Measurements from ENCODE around the gene FOS. TPM values are rescaled to one million over a fixed set of nuclear protein-coding genes. Genes with fewer than 3 reads are reported as not detected.
"Not testable (repeated sequence)": the region's sequence is repeated elsewhere in the genome, so short reads cannot be mapped to it uniquely, and the experiment has no call there.

Gene FOS
- total RNA-seq, 1 donor from 2014 or later, result 29.6 TPM

GRCh38 chr14:75299059-75299458, 20.4 kb downstream of the FOS start:
- intact Hi-C loops (cut with micrococcal nuclease), result no loop called here

GRCh38 chr14:75299576-75299975, 20.9 kb downstream of the FOS start:
- Mint-ChIP-seq H3K36me3 (ENCODE audit: low read depth) (no peaks in the 10 kb centered on the region), H3K4me1 (peaks cover 39% of the 10 kb centered on the region), H3K27ac (no peak overlapping the region), H3K4me3 (no peak overlapping the region), H3K27me3 (peaks cover 3% of the 10 kb centered on the region), H3K9me3 (no peaks in the 10 kb centered on the region)
- no peak for DNase-seq
- intact Hi-C loops (cut with micrococcal nuclease), result no loop called here

More at GRCh38 chr14:75299059-75299458, 20.4 kb downstream of the FOS start:
- Mint-ChIP-seq H3K36me3 (ENCODE audit: low read depth) (no peaks in the 10 kb centered on the region), H3K27me3 (peaks cover 3% of the 10 kb centered on the region), H3K4me3 (no peak overlapping the region), H3K27ac (no peak overlapping the region), H3K9me3 (no peaks in the 10 kb centered on the region), H3K4me1 (peaks cover 41% of the 10 kb centered on the region)
- DNase-seq, result no peak

GRCh38 chr14:75301666-75302325, 23.2 kb downstream of the FOS start:
- Mint-ChIP-seq H3K9me3 (no peaks in the 10 kb centered on the region), H3K27ac (peak overlapping the region; percentile 82), H3K36me3 (ENCODE audit: low read depth) (no peaks in the 10 kb centered on the region), H3K4me1 (peaks cover 24% of the 10 kb centered on the region), H3K4me3 (peak overlapping the region; percentile 53), H3K27me3 (no peaks in the 10 kb centered on the region)
- intact Hi-C loops (cut with micrococcal nuclease), result loop anchor here (1.0 to 10.0 kb wide), 4 partner anchors 7 to 357 kb away; partner anchors contain the start of gene TMED10
- no peak for DNase-seq

- Mint-ChIP-seq H3K9me3 (no peaks in the 10 kb centered on the region), H3K4me1 (peaks cover 34% of the 10 kb centered on the region), H3K27me3 (no peaks in the 10 kb centered on the region), H3K27ac (peak overlapping the region; percentile 76), H3K4me3 (no peak overlapping the region), H3K36me3 (ENCODE audit: low read depth) (no peaks in the 10 kb centered on the region)
- DNase-seq, result peak; percentile 88
- intact Hi-C loops (cut with micrococcal nuclease), result loop anchor here (1.0 to 10.0 kb wide), 5 partner anchors 55 to 359 kb away; partner anchors contain the start of genes NEK9 and TMED10
Observed at GRCh38 chr14:75303381-75303789, 24.8 kb downstream of the FOS start.

- not testable (repeated sequence) for H3K9me3 Mint-ChIP-seq; H3K27ac Mint-ChIP-seq; H3K4me3 Mint-ChIP-seq; H3K36me3 Mint-ChIP-seq (ENCODE audit: low read depth); H3K27me3 Mint-ChIP-seq; DNase-seq
- intact Hi-C loops (cut with micrococcal nuclease), result loop anchor here (2.0 to 10.0 kb wide), 3 partner anchors 146 to 362 kb away; no protein-coding TSS in a partner anchor
- peaks cover 24% of the 10 kb centered on the region for H3K4me1 Mint-ChIP-seq
Observed at GRCh38 chr14:75306410-75306809, 27.8 kb downstream of the FOS start.

GRCh38 chr14:75306927-75307699, 28.5 kb downstream of the FOS start:
- Mint-ChIP-seq H3K27me3 (no peaks in the 10 kb centered on the region), H3K4me1 (peaks cover 19% of the 10 kb centered on the region), H3K36me3 (ENCODE audit: low read depth) (no peaks in the 10 kb centered on the region), H3K27ac (peak overlapping the region; percentile 16), H3K4me3 (no peak overlapping the region), H3K9me3 (no peaks in the 10 kb centered on the region)
- intact Hi-C loops (cut with micrococcal nuclease), result loop anchor here (1.0 to 10.0 kb wide), 5 partner anchors 145 to 362 kb away; no protein-coding TSS in a partner anchor
- peak; percentile 77 for DNase-seq

- intact Hi-C loops (cut with micrococcal nuclease), result loop anchor here (1.0 to 10.0 kb wide), 5 partner anchors 144 to 363 kb away; no protein-coding TSS in a partner anchor
- Mint-ChIP-seq H3K27ac (no peak overlapping the region), H3K36me3 (ENCODE audit: low read depth) (no peaks in the 10 kb centered on the region), H3K9me3 (no peaks in the 10 kb centered on the region), H3K4me1 (peaks cover 16% of the 10 kb centered on the region), H3K4me3 (no peak overlapping the region), H3K27me3 (no peaks in the 10 kb centered on the region)
- DNase-seq, result peak; percentile 92
Observed at GRCh38 chr14:75307700-75308379, 29.2 kb downstream of the FOS start.

- DNase-seq; H3K36me3 Mint-ChIP-seq (ENCODE audit: low read depth); H3K27ac Mint-ChIP-seq; H3K4me3 Mint-ChIP-seq; H3K9me3 Mint-ChIP-seq; H3K27me3 Mint-ChIP-seq: not testable (repeated sequence)
- H3K4me1 Mint-ChIP-seq, result peaks cover 11% of the 10 kb centered on the region
- intact Hi-C loops (cut with micrococcal nuclease), result loop anchor here (5.0 to 10.0 kb wide), 2 partner anchors 143 to 364 kb away; no protein-coding TSS in a partner anchor
Observed at GRCh38 chr14:75308991-75309390, 30.4 kb downstream of the FOS start.

- H3K27ac Mint-ChIP-seq; DNase-seq; H3K4me3 Mint-ChIP-seq; H3K36me3 Mint-ChIP-seq (ENCODE audit: low read depth); H3K9me3 Mint-ChIP-seq: not testable (repeated sequence)
- intact Hi-C loops (cut with micrococcal nuclease), result loop anchor here (5.0 to 10.0 kb wide), 2 partner anchors 143 to 365 kb away; no protein-coding TSS in a partner anchor
- H3K27me3 Mint-ChIP-seq, result peaks cover 11% of the 10 kb centered on the region
- H3K4me1 Mint-ChIP-seq, result peaks cover 11% of the 10 kb centered on the region
Observed at GRCh38 chr14:75309561-75309960, 30.9 kb downstream of the FOS start.

GRCh38 chr14:75310295-75311111, 31.9 kb downstream of the FOS start:
- no peaks in the 10 kb centered on the region for H3K36me3 Mint-ChIP-seq (ENCODE audit: low read depth)
- H3K4me3 Mint-ChIP-seq, result no peak overlapping the region
- H3K9me3 Mint-ChIP-seq, result no peaks in the 10 kb centered on the region
- peaks cover 11% of the 10 kb centered on the region for H3K4me1 Mint-ChIP-seq
- no peak overlapping the region for H3K27ac Mint-ChIP-seq
- intact Hi-C loops (cut with micrococcal nuclease), result no loop called here
- H3K27me3 Mint-ChIP-seq, result peaks cover 14% of the 10 kb centered on the region
- DNase-seq, result no peak

- no peak for DNase-seq
- no peak overlapping the region for H3K4me3 Mint-ChIP-seq
- no peak overlapping the region for H3K27ac Mint-ChIP-seq
- H3K9me3 Mint-ChIP-seq, result no peaks in the 10 kb centered on the region
- peaks cover 19% of the 10 kb centered on the region for H3K27me3 Mint-ChIP-seq
- peaks cover 11% of the 10 kb centered on the region for H3K4me1 Mint-ChIP-seq
- intact Hi-C loops (cut with micrococcal nuclease), result no loop called here
- H3K36me3 Mint-ChIP-seq (ENCODE audit: low read depth), result no peaks in the 10 kb centered on the region
Observed at GRCh38 chr14:75311356-75311755, 32.7 kb downstream of the FOS start.

GRCh38 chr14:75312341-75312740, 33.7 kb downstream of the FOS start:
- no peak for DNase-seq
- no peaks in the 10 kb centered on the region for H3K9me3 Mint-ChIP-seq
- H3K4me3 Mint-ChIP-seq, result no peak overlapping the region
- peaks cover 7% of the 10 kb centered on the region for H3K4me1 Mint-ChIP-seq
- intact Hi-C loops (cut with micrococcal nuclease), result no loop called here
- H3K36me3 Mint-ChIP-seq (ENCODE audit: low read depth), result no peaks in the 10 kb centered on the region
- no peak overlapping the region for H3K27ac Mint-ChIP-seq
- peaks cover 22% of the 10 kb centered on the region for H3K27me3 Mint-ChIP-seq

- H3K36me3 Mint-ChIP-seq (ENCODE audit: low read depth), result no peaks in the 10 kb centered on the region
- H3K4me1 Mint-ChIP-seq, result peaks cover 2% of the 10 kb centered on the region
- DNase-seq, result no peak
- no peak overlapping the region for H3K27ac Mint-ChIP-seq
- H3K9me3 Mint-ChIP-seq, result no peaks in the 10 kb centered on the region
- H3K4me3 Mint-ChIP-seq, result no peak overlapping the region
- H3K27me3 Mint-ChIP-seq, result peaks cover 27% of the 10 kb centered on the region
- intact Hi-C loops (cut with micrococcal nuclease), result no loop called here
Observed at GRCh38 chr14:75313294-75313693, 34.7 kb downstream of the FOS start.
